K562 (cell line): ENCODE measurements around the gene ORMDL2. TPM values are rescaled to one million over a fixed set of nuclear protein-coding genes. Genes with fewer than 3 reads are reported as not detected.

Source experiments
- ATF1 ChIP-seq, 2 experiments: fragments of 450-650 bp in 1 of 2; IDR thresholded peaks; 2 replicates each; pipeline ENCODE4 v1.6.1; 2016; ENCODE audit warnings: missing compliant biosample characterization in 1 of 2, missing genetic modification characterization in 1 of 2
- E2F1 ChIP-seq: sonication (generic); formaldehyde crosslinking; IDR thresholded peaks from 2 replicates; pipeline ENCODE4 v1.8.1; 2023; ENCODE audit warnings: mild to moderate bottlenecking, missing genetic modification reagents, moderate library complexity
- E4F1 ChIP-seq: fragments of 250-450 bp; sonication (Bioruptor Pico); IDR thresholded peaks from 2 replicates; pipeline ENCODE4 v1.5.0; 2021; ENCODE audit warnings: mild to moderate bottlenecking, borderline replicate concordance
- EHMT2 ChIP-seq: fragments of 450-650 bp; IDR thresholded peaks from 2 replicates; pipeline ENCODE4 v1.6.1; 2018; ENCODE audit warnings: antibody characterized with exemption
- ESRRA ChIP-seq: fragments of 450-650 bp; IDR thresholded peaks from 2 replicates; pipeline ENCODE4 v1.6.1; 2014; ENCODE audit warnings: low read depth, mild to moderate bottlenecking, moderate library complexity, borderline replicate concordance
- FOS ChIP-seq: IDR thresholded peaks from 3 replicates; pipeline ENCODE4 v1.6.1; 2011; ENCODE audit not compliant: insufficient read length; ENCODE audit errors: extremely low read depth
- FOXP4 ChIP-seq: sonication (generic); formaldehyde crosslinking; IDR thresholded peaks from 2 replicates; pipeline ENCODE4 v1.8.0; 2022; ENCODE audit warnings: mild to moderate bottlenecking, missing genetic modification reagents, borderline replicate concordance
- GABPA ChIP-seq: fragments of 200-800 bp; sonication (Bioruptor generic); conservative IDR thresholded peaks from 2 replicates; pipeline ENCODE4 v1.6.1; 2016; ENCODE audit warnings: low read depth, missing genetic modification characterization, missing compliant biosample characterization
- HDAC3 ChIP-seq: fragments of 450-650 bp; IDR thresholded peaks from 2 replicates; pipeline ENCODE4 v1.6.1; 2018; ENCODE audit warnings: borderline replicate concordance, mild to moderate bottlenecking, moderate library complexity; ENCODE audit not compliant: partially characterized antibody
- RBM39 ChIP-seq: fragments of 200-400 bp; formaldehyde crosslinking; optimal IDR thresholded peaks from 2 replicates; pipeline ENCODE3; 2018; ENCODE audit warnings: low read depth, low read length
- RNF219 ChIP-seq: fragments of 250-450 bp; sonication (Bioruptor Pico); IDR thresholded peaks from 2 replicates; pipeline ENCODE4 v1.5.0; 2022; ENCODE audit warnings: mild to moderate bottlenecking
- SMARCA4 ChIP-seq: fragments of 450-650 bp; IDR thresholded peaks from 2 replicates; pipeline ENCODE4 v1.6.1; 2016
- SPI1 ChIP-seq: IDR thresholded peaks from 2 replicates; pipeline ENCODE4 v1.6.1; 2011; ENCODE audit warnings: low read depth, low read length, control low read depth, borderline replicate concordance
- STAT5B ChIP-seq: fragments of 250-450 bp; sonication (Bioruptor Pico); IDR thresholded peaks from 2 replicates; pipeline ENCODE4 v1.8.0; 2021; ENCODE audit warnings: mild to moderate bottlenecking, inconsistent platforms
- ZC3H8 ChIP-seq: fragments of 450-650 bp; IDR thresholded peaks from 2 replicates; pipeline ENCODE4 v1.6.1; 2017
- ZNF124 ChIP-seq: sonication (generic); formaldehyde crosslinking; IDR thresholded peaks from 2 replicates; pipeline ENCODE4 v1.8.1; 2022; ENCODE audit warnings: missing genetic modification reagents
- ZNF324 ChIP-seq: fragments of 250-450 bp; sonication (Bioruptor Pico); IDR thresholded peaks from 2 replicates; pipeline ENCODE4 v1.4.0; 2020; ENCODE audit warnings: mild to moderate bottlenecking
- ZNF449 ChIP-seq: fragments of 250-450 bp; sonication (Bioruptor Pico); IDR thresholded peaks from 2 replicates; pipeline ENCODE4 v1.8.0; 2022; ENCODE audit warnings: moderate library complexity, mild to moderate bottlenecking, inconsistent platforms
- ZNF695 ChIP-seq: fragments of 450-650 bp; formaldehyde crosslinking; IDR thresholded peaks from 2 replicates; pipeline ENCODE4 v1.4.0; 2020; ENCODE audit warnings: mild to moderate bottlenecking, moderate library complexity
- polyA plus RNA-seq, 8 experiments: library from polyadenylated mRNA; depleted of rRNA in 4 of 8; stranded (reverse) in 5 of 8; unstranded in 3 of 8; fragments of >200 nt; fragmentation: Nextera tagmentation in 2 of 8; fragmentation: Illumina TruSeq in 1 of 8; extraction: Ambion mirVana in 2 of 8; extraction: Trizol in 1 of 8; gene quantifications; 2 replicates each; pipeline versions ENCODE4 v1.2.1 to v1.2.3, GENCODE V29; 2011 to 2014; ENCODE audit warnings: inconsistent platforms in 1 of 8, missing spikeins in 1 of 8
- total RNA-seq, 7 experiments: library from RNA; depleted of rRNA in 6 of 7; stranded (reverse); fragments of >200 nt in 6 of 7; fragmentation: Illumina TruSeq in 2 of 7; extraction: Trizol in 2 of 7; gene quantifications; 2 replicates each; pipeline versions ENCODE4 v1.2.1 to v1.2.3, GENCODE V29; 2011 to 2021; ENCODE audit warnings: low replicate concordance in 1 of 7

ORMDL2 gene
- total and polyA plus RNA-seq, 9 of the 15 experiments (the other 6 are each of a cell fraction or from before 2014, with no cell fraction given) = 9.9 to 113 (median 34.4) TPM

GRCh38 chr12:55817345-55818139, at the start of gene ORMDL2, which contains the start of gene SARNP (continued):
- TF ChIP-seq E4F1 (CRISPR knock-in tag) (no peak), RBM39 (peak; percentile 43), ZC3H8 (peak; percentile 85; the same call in 1 of the 2 replicates), SMARCA4 (peak; percentile 53), ATF1 (CRISPR knock-in tag; IDR thresholded peaks at IDR 0.05) (no peak), ATF1 (tag; IDR thresholded peaks at IDR 0.05) (peak; percentile 95), ZNF324 (CRISPR knock-in tag) (no peak), GABPA (tag) (peak; percentile 93), EHMT2 (peak; percentile 40; the same call in 1 of the 2 replicates), RNF219 (CRISPR knock-in tag) (no peak), ZNF124 (CRISPR knock-in tag) (no peak), HDAC3 (no peak), FOXP4 (no peak), STAT5B (CRISPR knock-in tag) (no peak), ESRRA (no peak), ZNF695 (no peak), E2F1 (CRISPR knock-in tag) (peak; percentile 81), ZNF449 (no peak), FOS (peak; percentile 99), SPI1 (peak; percentile 79)
